VCaP (cell line): Measurements from ENCODE around the gene NIM1K.
"Not testable (repeated sequence)": the region's sequence is repeated elsewhere in the genome, so short reads cannot be mapped to it uniquely, and the experiment has no call there.

Source experiments
- H3K27ac ChIP-seq: fragments of 450-650 bp; 2 replicates; pipeline ENCODE4 v1.5.1; 2017
- TF ChIP-seq, protein P1 (sequence below): fragments of 450-650 bp; conservative IDR thresholded peaks from 2 replicates; pipeline ENCODE4 v1.5.1; 2017; ENCODE audit warnings: mild to moderate bottlenecking, moderate library complexity

Gene NIM1K

GRCh38 chr5:43190755-43191603 lies 1.0 kb upstream of the NIM1K start:
- H3K27ac ChIP-seq = no peak overlapping the region
- TF ChIP-seq, protein P1, sequence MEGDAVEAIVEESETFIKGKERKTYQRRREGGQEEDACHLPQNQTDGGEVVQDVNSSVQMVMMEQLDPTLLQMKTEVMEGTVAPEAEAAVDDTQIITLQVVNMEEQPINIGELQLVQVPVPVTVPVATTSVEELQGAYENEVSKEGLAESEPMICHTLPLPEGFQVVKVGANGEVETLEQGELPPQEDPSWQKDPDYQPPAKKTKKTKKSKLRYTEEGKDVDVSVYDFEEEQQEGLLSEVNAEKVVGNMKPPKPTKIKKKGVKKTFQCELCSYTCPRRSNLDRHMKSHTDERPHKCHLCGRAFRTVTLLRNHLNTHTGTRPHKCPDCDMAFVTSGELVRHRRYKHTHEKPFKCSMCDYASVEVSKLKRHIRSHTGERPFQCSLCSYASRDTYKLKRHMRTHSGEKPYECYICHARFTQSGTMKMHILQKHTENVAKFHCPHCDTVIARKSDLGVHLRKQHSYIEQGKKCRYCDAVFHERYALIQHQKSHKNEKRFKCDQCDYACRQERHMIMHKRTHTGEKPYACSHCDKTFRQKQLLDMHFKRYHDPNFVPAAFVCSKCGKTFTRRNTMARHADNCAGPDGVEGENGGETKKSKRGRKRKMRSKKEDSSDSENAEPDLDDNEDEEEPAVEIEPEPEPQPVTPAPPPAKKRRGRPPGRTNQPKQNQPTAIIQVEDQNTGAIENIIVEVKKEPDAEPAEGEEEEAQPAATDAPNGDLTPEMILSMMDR = no peak

DNA sequence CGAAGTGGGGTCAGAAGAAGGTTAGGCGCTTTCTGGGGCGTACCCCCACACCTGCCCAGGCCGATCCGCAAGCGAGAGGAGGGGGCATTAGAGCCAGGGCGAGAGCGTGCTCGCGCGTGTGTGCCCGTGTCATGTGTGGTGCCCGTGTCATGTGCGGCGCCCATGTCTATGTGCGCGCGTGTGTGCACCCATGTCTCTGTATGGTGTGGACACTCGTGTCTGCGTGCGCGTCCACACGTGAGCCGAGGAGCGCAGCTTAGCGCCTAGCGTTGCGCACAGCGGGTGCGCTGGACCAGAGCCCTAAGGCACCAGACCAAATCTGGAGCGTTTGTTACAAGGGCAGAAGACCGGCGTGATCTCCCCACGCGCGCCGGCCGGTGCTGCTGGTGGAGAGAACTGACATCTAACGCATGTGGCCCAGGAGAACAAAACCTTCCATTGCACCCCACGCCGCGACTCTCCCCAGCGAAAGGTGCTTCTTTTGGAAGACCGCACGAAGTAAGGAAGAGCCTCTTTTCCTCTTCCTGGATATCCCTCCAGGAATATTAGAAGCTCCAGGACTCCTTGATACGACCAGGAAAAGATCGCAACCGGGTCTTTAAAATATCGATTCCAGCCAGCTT lies 644 bp downstream of the NIM1K start:
- TF ChIP-seq, protein P1 = no peak
- peak overlapping the region; percentile 21; the same call in 1 of the 2 replicates for H3K27ac ChIP-seq

DNA sequence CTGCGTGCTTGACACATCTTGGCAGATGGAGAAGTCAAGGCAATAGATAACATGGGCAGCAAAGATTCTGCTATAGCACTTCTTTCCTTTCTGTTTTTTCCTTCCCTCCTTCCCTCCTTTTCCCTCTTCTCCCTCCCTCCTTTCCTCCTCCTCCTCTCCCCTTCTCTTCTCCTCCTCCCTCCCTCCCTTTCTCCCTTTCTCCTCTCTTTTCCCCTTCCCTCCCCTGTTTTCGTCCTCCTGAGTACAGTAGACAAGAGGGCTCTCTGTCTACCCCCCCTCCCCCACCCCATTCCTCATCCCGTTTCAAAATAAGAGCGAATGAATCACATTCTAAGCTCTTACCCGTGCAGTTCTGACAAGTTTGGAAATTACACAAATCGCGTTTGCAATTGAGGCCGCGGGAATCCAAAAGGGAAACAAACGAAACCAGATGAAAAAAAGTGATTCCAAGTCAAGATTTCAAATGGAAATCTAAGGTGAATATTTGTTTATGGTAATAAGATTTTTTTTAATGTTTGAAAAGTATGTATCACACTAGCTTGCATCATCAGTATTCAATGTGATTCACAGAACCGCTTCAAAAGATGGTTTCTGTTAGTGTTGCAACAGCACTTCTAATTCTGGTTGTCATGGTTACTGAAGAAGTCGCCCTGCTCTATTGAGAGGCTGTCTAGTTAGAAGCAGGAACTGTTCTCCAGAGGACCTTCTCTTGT lies 1.3 kb downstream of the NIM1K start:
- TF ChIP-seq, protein P1 = no peak
- no peak overlapping the region for H3K27ac ChIP-seq

DNA sequence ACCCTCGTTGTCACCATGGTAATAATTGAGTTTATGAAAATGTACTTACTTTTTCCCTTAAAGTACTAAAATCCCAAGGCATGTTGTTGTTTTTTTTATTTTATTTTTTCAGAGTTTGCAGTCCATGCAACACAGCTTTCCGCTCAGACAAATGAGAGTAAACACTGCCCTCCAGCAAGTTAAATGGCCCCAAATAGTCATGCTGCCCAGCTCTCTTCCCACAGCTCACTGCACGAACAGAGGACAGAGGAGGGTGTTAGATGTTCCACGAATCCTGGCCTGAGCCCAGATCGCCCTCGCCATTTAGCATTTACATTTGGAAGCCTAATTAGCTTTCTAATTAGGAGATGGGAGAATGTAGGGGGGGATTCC lies 1.9 kb downstream of the NIM1K start:
- TF ChIP-seq, protein P1 = no peak
- H3K27ac ChIP-seq = no peak overlapping the region

DNA sequence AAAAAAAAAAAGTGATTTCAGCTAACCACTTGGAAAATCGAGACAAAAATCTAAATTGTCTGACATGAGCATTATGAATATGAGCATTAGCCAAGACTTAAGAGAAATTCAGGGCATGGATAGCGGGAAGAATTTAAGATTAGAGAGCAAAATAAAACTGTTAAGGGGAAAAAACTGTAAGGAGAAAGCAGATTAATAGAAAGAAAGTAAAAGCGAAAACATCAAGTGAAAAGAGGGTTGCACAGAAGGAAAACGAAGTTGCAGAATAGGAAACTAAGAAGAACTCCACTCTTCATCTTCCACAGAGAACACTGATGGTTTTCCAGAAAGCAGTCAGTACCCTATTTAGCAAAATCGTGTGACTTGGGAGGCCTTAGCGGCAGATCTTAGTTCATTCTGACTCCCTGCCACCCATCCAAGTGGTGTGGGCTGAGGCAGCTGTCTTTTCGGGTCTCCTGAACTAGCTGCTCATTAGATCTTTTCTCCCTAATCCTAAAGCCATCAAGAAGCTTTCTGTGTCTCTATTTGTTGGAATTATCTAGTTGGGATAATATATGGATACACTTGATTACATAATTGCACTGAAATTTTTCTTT lies 3.7 kb downstream of the NIM1K start:
- TF ChIP-seq, protein P1 = no peak
- no peak overlapping the region for H3K27ac ChIP-seq

- TF ChIP-seq, protein P1 = no peak
- no peak overlapping the region for H3K27ac ChIP-seq
Measured at GRCh38 chr5:43197535-43197934, 5.5 kb downstream of the NIM1K start.

GRCh38 chr5:43201442-43201841 lies 9.4 kb downstream of the NIM1K start:
- not testable (repeated sequence) for H3K27ac ChIP-seq
